ENCODE data around the gene DOCK7. TPM values are rescaled to one million over a fixed set of nuclear protein-coding genes. Genes with fewer than 3 reads are reported as not detected.
A peak's percentile ranks its signal among the peaks of the same experiment; 100 is the strongest.

DOCK7 gene
- total RNA-seq, 1 donor, result 153 TPM

DNA sequence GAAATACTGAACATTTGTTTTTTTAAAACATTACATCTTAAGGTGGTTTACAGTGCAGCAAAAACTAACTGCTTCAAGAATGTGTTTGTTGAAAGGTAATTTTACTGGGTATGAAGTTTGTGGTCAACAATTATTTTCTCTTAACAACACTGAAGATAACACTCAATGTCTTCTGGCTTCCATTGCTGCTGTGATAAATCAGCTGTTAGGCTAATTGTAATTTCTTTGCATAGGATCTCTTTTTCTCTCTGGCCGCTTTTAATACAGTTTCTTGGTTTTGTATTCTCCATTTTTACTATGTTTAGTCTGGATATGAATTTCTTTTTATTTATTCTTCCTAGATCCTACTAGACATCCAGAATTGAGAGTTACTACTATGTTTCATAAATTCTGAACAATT, 44.9 kb downstream of the DOCK7 start:
- DNase-seq (ENCODE audit: low read depth), result no peak
- TF ChIP-seq, protein P1, sequence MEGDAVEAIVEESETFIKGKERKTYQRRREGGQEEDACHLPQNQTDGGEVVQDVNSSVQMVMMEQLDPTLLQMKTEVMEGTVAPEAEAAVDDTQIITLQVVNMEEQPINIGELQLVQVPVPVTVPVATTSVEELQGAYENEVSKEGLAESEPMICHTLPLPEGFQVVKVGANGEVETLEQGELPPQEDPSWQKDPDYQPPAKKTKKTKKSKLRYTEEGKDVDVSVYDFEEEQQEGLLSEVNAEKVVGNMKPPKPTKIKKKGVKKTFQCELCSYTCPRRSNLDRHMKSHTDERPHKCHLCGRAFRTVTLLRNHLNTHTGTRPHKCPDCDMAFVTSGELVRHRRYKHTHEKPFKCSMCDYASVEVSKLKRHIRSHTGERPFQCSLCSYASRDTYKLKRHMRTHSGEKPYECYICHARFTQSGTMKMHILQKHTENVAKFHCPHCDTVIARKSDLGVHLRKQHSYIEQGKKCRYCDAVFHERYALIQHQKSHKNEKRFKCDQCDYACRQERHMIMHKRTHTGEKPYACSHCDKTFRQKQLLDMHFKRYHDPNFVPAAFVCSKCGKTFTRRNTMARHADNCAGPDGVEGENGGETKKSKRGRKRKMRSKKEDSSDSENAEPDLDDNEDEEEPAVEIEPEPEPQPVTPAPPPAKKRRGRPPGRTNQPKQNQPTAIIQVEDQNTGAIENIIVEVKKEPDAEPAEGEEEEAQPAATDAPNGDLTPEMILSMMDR (IDR thresholded peaks at IDR 0.05; ENCODE audit: insufficient read depth, low read depth, low read length), result no peak

DNA sequence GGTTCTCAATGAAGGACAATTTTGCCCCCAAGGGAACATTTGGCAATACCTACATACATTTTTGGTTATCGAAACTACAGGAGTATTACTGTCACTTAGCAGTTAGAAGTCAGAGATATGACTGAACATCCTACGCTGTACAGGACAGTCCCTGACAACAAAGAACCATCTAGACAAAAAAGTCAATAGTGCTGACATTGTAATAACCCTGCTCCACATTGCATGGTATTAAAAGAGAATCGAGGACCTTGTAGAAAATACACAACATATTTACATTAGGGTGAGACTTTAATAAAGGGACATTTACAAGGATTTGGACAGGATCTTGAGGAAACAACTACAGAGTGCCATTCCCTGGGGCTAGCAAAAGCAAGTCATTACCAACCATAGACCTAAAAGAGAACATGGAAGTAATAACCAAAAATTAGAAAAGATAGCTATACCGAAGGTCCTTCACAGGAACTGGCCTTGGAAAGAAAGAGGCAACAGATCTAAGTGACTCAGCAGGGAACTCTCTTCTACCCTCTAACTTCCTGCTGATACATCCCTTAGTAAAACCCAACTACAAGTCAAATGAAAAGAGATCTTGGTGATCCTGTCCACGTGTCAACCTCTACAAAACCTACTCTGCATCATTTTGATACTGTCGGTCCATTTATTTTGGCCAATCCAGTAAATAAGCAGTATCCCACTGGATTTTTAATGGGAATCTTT, 50.6 kb downstream of the DOCK7 start:
- H3K4me3 ChIP-seq (ENCODE audit: low read depth, low read length), result no peak overlapping the region
- TF ChIP-seq, protein P1 (IDR thresholded peaks at IDR 0.05; ENCODE audit: insufficient read depth, low read depth, low read length), result no peak
- no peak for DNase-seq (ENCODE audit: low read depth)

More for the DNA sequence above, 44.9 kb downstream of the DOCK7 start:
- no peak overlapping the region for H3K4me3 ChIP-seq (ENCODE audit: low read depth, low read length)

DNA sequence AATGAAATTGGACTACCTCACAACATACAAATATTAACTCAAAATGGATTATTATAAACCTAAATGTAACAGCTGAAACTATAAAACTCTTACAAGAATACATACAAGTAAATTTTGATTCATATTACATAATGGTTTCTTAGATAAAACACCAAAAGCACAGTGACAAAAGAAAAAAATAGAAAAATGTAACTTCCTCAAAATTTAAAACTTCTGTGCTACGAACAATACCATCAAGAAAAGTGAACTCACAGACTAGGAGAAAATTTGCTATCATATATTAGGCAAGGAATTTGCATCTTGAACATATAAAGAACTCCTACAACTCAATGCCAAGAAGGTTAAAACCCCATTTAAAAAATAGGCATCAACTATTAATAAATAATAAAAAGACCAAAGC, 59.7 kb downstream of the DOCK7 start:
- TF ChIP-seq, protein P1 (IDR thresholded peaks at IDR 0.05; ENCODE audit: insufficient read depth, low read depth, low read length), result no peak
- no peak for DNase-seq (ENCODE audit: low read depth)
- H3K4me3 ChIP-seq (ENCODE audit: low read depth, low read length), result no peak overlapping the region

DNA sequence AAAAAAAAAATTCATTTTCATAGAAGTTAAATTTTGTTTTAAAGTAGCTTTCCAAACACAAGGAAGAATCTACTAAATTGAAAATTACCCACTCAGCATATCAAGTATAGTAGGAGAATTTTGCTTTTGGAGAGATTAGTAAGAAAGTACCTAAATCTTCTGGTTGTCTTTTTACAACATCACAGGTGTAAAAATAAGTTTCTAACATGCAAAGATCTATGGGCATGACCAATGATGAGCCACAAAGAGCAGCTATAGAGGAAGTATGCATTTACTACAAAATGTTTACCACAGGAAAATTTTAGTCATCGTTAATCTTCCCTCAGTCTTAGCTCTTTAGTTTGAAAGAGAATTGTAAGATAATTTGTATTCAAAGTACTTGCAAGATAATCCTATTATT, 62.8 kb downstream of the DOCK7 start:
- DNase-seq (ENCODE audit: low read depth), result no peak
- H3K4me3 ChIP-seq (ENCODE audit: low read depth, low read length), result no peak overlapping the region
- TF ChIP-seq, protein P1 (IDR thresholded peaks at IDR 0.05; ENCODE audit: insufficient read depth, low read depth, low read length), result no peak

DNA sequence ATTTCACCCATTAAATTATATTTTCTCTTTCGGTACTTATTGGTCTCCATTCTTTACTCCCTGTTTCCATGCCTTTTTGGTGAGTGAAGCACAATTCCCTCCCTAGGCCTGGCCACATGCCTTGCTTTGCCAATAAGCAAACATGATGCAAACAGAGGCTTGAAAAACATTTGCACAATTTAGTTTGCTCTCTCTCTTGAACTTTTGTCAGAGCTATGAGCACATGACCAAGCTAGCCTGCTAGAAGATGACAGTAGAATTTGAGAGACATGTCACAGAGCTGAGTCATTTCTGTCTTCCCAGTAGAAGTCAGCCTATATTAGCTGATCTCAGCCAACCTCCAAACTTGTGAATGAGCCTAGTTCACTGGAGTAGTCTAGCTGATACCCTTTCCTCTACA, 66.3 kb downstream of the DOCK7 start:
- DNase-seq (ENCODE audit: low read depth), result peak; percentile 93
- H3K4me3 ChIP-seq (ENCODE audit: low read depth, low read length), result no peak overlapping the region
- TF ChIP-seq, protein P1 (IDR thresholded peaks at IDR 0.05; ENCODE audit: insufficient read depth, low read depth, low read length), result no peak

DNA sequence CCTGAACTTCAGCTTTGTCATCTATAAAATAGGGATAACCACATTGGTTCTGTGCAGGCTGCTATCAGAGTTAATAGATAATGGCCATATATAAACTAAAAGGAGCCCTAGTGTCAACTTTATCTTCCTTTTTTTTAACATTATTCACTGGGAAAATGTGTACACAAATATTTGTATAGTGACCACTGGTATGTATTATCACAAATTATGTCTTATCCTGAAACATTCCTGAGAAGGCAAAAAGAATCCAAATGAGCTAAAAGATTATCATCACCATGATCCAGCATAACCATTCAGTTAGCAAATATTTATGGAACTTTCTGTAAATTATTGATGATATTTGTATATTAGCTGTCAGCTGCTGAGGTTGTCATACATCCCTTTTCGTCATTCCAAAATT, 74.3 kb downstream of the DOCK7 start:
- DNase-seq (ENCODE audit: low read depth), result no peak
- H3K4me3 ChIP-seq (ENCODE audit: low read depth, low read length), result no peak overlapping the region
- TF ChIP-seq, protein P1 (IDR thresholded peaks at IDR 0.05; ENCODE audit: insufficient read depth, low read depth, low read length), result no peak

DNA sequence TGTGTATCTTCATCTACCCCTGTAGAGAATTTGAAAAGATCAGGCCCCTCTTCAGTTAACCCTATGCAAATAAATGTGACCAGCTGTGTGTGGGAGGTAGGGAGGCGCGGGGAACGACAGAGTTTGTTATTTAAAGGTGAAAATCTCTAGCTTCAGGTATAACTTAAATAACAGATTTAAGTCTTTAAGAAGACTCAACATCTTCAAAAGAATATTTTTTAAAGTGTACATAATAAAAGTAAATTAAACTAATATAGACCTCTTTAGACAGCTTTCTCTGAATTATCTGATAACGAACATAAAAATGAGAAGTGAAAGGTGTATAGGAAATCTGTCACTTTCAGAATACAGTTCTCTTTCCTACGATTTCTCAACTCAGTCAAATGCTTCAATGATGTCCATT, 74.9 kb downstream of the DOCK7 start:
- no peak for DNase-seq (ENCODE audit: low read depth)
- TF ChIP-seq, protein P1 (IDR thresholded peaks at IDR 0.05; ENCODE audit: insufficient read depth, low read depth, low read length), result no peak
- no peak overlapping the region for H3K4me3 ChIP-seq (ENCODE audit: low read depth, low read length)

Data from fibroblast of villous mesenchyme (primary cell).